Activated T-helper 1 cell treated with anti-CD3 and anti-CD28 coated beads, Interleukin-12 subunit alpha, Interleukin-12 subunit beta, Interleukin-2, Interleukin-4 antibody, amounts not matched to agents 30 ng/mL and 10 ng/mL and 1 ng/mL, durations not matched to agents 14 hours and 24 hours and 36 hours (primary cell): ENCODE data around the gene FOXN3. TPM values are rescaled to one million over a fixed set of nuclear protein-coding genes. Genes with fewer than 3 reads are reported as not detected.

Experiments
- DNase-seq: peaks from one replicate; pipeline ENCODE4 v3.0.0; 2021; ENCODE audit warnings: low spot score
- H3K27ac Mint-ChIP-seq: one replicate; pipeline ENCODE4 v1.8.0; 2021; ENCODE audit warnings: mild to moderate bottlenecking, mixed read lengths
- H3K27me3 Mint-ChIP-seq: one replicate; pipeline ENCODE4 v1.8.0; 2022; ENCODE audit warnings: mild to moderate bottlenecking, moderate library complexity, mixed read lengths; ENCODE audit not compliant: insufficient read depth
- H3K36me3 Mint-ChIP-seq: one replicate; pipeline ENCODE4 v1.8.0; 2021; ENCODE audit warnings: low read depth, mixed read lengths
- H3K4me1 Mint-ChIP-seq: one replicate; pipeline ENCODE4 v1.8.0; 2021; ENCODE audit warnings: low read depth, mixed read lengths
- H3K4me3 Mint-ChIP-seq: one replicate; pipeline ENCODE4 v1.8.0; 2021; ENCODE audit warnings: mild to moderate bottlenecking, moderate library complexity, mixed read lengths
- H3K9me3 Mint-ChIP-seq: one replicate; pipeline ENCODE4 v1.8.0; 2021; ENCODE audit warnings: mixed read lengths
- intact Hi-C: fragments of 100-400 bp; cut with micrococcal nuclease; formaldehyde crosslinking; loops from one replicate; pipeline ENCODE4 v1.15.1; 2024
- total RNA-seq: library from RNA; stranded (reverse); gene quantifications from 2 replicates; pipeline ENCODE4 v1.2.3, GENCODE V29; 2022

FOXN3 gene
- total RNA-seq, 1 donor from 2014 or later: 86.9 TPM

GRCh38 chr14:89340200-89341181, 76.5 kb downstream of the FOXN3 start:
- H3K27ac Mint-ChIP-seq: peak overlapping the region; percentile 76
- H3K4me1 Mint-ChIP-seq: peaks cover 30% of the 10 kb centered on the region

GRCh38 chr14:89339579-89339978, 77.5 kb downstream of the FOXN3 start:
- Mint-ChIP-seq H3K9me3 (no peaks in the 10 kb centered on the region), H3K36me3 (peaks cover 14% of the 10 kb centered on the region), H3K27ac (peak overlapping the region; percentile 76), H3K4me1 (peaks cover 30% of the 10 kb centered on the region), H3K27me3 (no peaks in the 10 kb centered on the region), H3K4me3 (no peak overlapping the region)
- intact Hi-C loops: no loop called here
- no peak for DNase-seq

More at GRCh38 chr14:89340200-89341181, 76.5 kb downstream of the FOXN3 start:
- H3K36me3 Mint-ChIP-seq: peaks cover 14% of the 10 kb centered on the region
- DNase-seq: no peak
- H3K4me3 Mint-ChIP-seq: no peak overlapping the region
- H3K9me3 Mint-ChIP-seq: no peaks in the 10 kb centered on the region
- intact Hi-C loops: no loop called here
- no peaks in the 10 kb centered on the region for H3K27me3 Mint-ChIP-seq

GRCh38 chr14:89339158-89339557, 77.9 kb downstream of the FOXN3 start:
- no peaks in the 10 kb centered on the region for H3K27me3 Mint-ChIP-seq
- no peaks in the 10 kb centered on the region for H3K9me3 Mint-ChIP-seq
- H3K36me3 Mint-ChIP-seq: peaks cover 12% of the 10 kb centered on the region
- H3K4me1 Mint-ChIP-seq: peaks cover 30% of the 10 kb centered on the region
- H3K27ac Mint-ChIP-seq: no peak overlapping the region
- DNase-seq: no peak
- H3K4me3 Mint-ChIP-seq: no peak overlapping the region
- intact Hi-C loops: no loop called here

GRCh38 chr14:89336338-89336737, 80.7 kb downstream of the FOXN3 start:
- H3K9me3 Mint-ChIP-seq: no peaks in the 10 kb centered on the region
- intact Hi-C loops: no loop called here
- DNase-seq: no peak
- no peaks in the 10 kb centered on the region for H3K27me3 Mint-ChIP-seq
- H3K4me1 Mint-ChIP-seq: peaks cover 28% of the 10 kb centered on the region
- H3K27ac Mint-ChIP-seq: no peak overlapping the region
- H3K4me3 Mint-ChIP-seq: no peak overlapping the region
- H3K36me3 Mint-ChIP-seq: peaks cover 19% of the 10 kb centered on the region

- no peak for DNase-seq
- peaks cover 10% of the 10 kb centered on the region for H3K4me1 Mint-ChIP-seq
- H3K27ac Mint-ChIP-seq: no peak overlapping the region
- H3K36me3 Mint-ChIP-seq: peaks cover 16% of the 10 kb centered on the region
- intact Hi-C loops: no loop called here
- H3K9me3 Mint-ChIP-seq: no peaks in the 10 kb centered on the region
- H3K4me3 Mint-ChIP-seq: no peak overlapping the region
- no peaks in the 10 kb centered on the region for H3K27me3 Mint-ChIP-seq
Measured at GRCh38 chr14:89332031-89332430, 85.0 kb downstream of the FOXN3 start.

- peaks cover 19% of the 10 kb centered on the region for H3K36me3 Mint-ChIP-seq
- no peaks in the 10 kb centered on the region for H3K9me3 Mint-ChIP-seq
- no peak overlapping the region for H3K27ac Mint-ChIP-seq
- H3K27me3 Mint-ChIP-seq: no peaks in the 10 kb centered on the region
- H3K4me1 Mint-ChIP-seq: peaks cover 10% of the 10 kb centered on the region
- no peak overlapping the region for H3K4me3 Mint-ChIP-seq
- intact Hi-C loops: no loop called here
- DNase-seq: no peak
Measured at GRCh38 chr14:89331398-89331797, 85.6 kb downstream of the FOXN3 start.

- Mint-ChIP-seq H3K27me3 (no peaks in the 10 kb centered on the region), H3K4me3 (no peak overlapping the region), H3K9me3 (no peaks in the 10 kb centered on the region), H3K4me1 (peaks cover 15% of the 10 kb centered on the region), H3K27ac (no peak overlapping the region), H3K36me3 (peaks cover 25% of the 10 kb centered on the region)
- intact Hi-C loops: no loop called here
- DNase-seq: no peak
Measured at GRCh38 chr14:89330236-89331002, 86.6 kb downstream of the FOXN3 start.

- H3K27me3 Mint-ChIP-seq: no peaks in the 10 kb centered on the region
- H3K36me3 Mint-ChIP-seq: peaks cover 23% of the 10 kb centered on the region
- intact Hi-C loops: no loop called here
- H3K4me3 Mint-ChIP-seq: no peak overlapping the region
- DNase-seq: no peak
- H3K27ac Mint-ChIP-seq: no peak overlapping the region
- peaks cover 30% of the 10 kb centered on the region for H3K4me1 Mint-ChIP-seq
- H3K9me3 Mint-ChIP-seq: no peaks in the 10 kb centered on the region
Measured at GRCh38 chr14:89327771-89328212, 89.2 kb downstream of the FOXN3 start.

GRCh38 chr14:89325959-89326358, 91.1 kb downstream of the FOXN3 start:
- Mint-ChIP-seq H3K9me3 (no peaks in the 10 kb centered on the region), H3K4me3 (no peak overlapping the region), H3K36me3 (peaks cover 23% of the 10 kb centered on the region), H3K27ac (no peak overlapping the region), H3K4me1 (peaks cover 26% of the 10 kb centered on the region), H3K27me3 (no peaks in the 10 kb centered on the region)
- no peak for DNase-seq
- intact Hi-C loops: loop anchor here (2.0 kb wide), 2 partner anchors 21 to 49 kb away; no protein-coding TSS in a partner anchor

GRCh38 chr14:89325299-89325883, 91.6 kb downstream of the FOXN3 start:
- Mint-ChIP-seq H3K27me3 (no peaks in the 10 kb centered on the region), H3K27ac (peak overlapping the region; percentile 20), H3K4me3 (no peak overlapping the region), H3K36me3 (peaks cover 21% of the 10 kb centered on the region), H3K4me1 (peaks cover 26% of the 10 kb centered on the region), H3K9me3 (no peaks in the 10 kb centered on the region)
- intact Hi-C loops: loop anchor here (2.0 kb wide), 2 partner anchors 21 to 49 kb away; no protein-coding TSS in a partner anchor
- no peak for DNase-seq

- Mint-ChIP-seq H3K4me1 (peaks cover 26% of the 10 kb centered on the region), H3K4me3 (no peak overlapping the region), H3K36me3 (peaks cover 24% of the 10 kb centered on the region), H3K27me3 (no peaks in the 10 kb centered on the region), H3K9me3 (peaks cover 3% of the 10 kb centered on the region), H3K27ac (peak overlapping the region; percentile 61)
- DNase-seq: no peak
- intact Hi-C loops: loop anchor here (2.0 kb wide), 2 partner anchors 20 to 48 kb away; no protein-coding TSS in a partner anchor
Measured at GRCh38 chr14:89324501-89325298, 92.3 kb downstream of the FOXN3 start.
